Smooth muscle cell of bladder (primary cell): ENCODE results near the gene TCF15. TPM values are rescaled to one million over a fixed set of nuclear protein-coding genes. Genes with fewer than 3 reads are reported as not detected.

Experiments
- total RNA-seq: library from RNA; depleted of rRNA; stranded (reverse); fragments of >200 nt; gene quantifications from 2 replicates; pipeline ENCODE4 v1.2.3, GENCODE V29; 2014

The TCF15 gene
- 0.09 TPM in 1 of 2 replicates, not detected in the other for total RNA-seq

GRCh38 chr20:610130-611046 lies at the start of gene TCF15:
TCF15 (minus strand) TSS chr20:610309; CDS start chr20:610237, 72 bp downstream.

DNA sequence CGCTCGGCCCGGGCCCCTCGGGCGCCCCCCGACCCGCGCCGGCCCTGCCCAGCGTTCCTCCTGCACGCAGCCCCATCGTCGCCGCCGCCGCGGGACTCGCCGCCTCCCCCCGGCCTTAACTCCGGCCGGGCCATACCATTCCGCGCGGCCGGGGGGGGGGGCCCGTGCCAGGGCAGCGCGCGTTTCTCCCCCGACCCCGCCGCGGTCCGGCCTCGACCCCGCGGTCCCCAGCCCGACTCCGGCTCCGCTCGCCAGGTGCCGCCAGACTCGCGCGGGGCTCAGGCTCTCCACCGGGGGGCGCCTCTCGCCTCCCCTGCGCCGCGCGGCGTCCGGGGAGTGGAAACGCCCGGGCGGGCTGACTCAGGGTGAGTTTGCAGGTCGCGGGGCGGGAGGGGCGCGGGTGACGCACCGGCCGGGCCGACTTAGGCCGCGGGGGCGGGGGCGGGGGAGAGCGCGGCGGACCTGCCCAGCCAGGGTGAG lies 43.0 kb upstream of the TCF15 start, which contains the start of gene SRXN1:
SRXN1 (minus strand) TSS at position 91 of the 480 bp plus-strand sequence; CDS start at position 76, 15 bp downstream.

Other genes starting within 250 kb of the TCF15 start
- 35.8 and 82.1 TPM in 2 replicates for gene TRIB3, start 229.5 kb downstream of the TCF15 start, total RNA-seq
- 49.4 and 54.0 TPM in 2 replicates for gene RBCK1, start 202.0 kb downstream of the TCF15 start, total RNA-seq
- 30.3 and 38.5 TPM in 2 replicates for gene TBC1D20, start 147.8 kb downstream of the TCF15 start, total RNA-seq
- 98.6 and 102 TPM in 2 replicates for gene CSNK2A1, start 66.5 kb downstream of the TCF15 start, total RNA-seq
- 62.6 and 94.9 TPM in 2 replicates for gene SRXN1, start 42.9 kb upstream of the TCF15 start, total RNA-seq
- gene SCRT2, start 65.5 kb upstream of the TCF15 start, total RNA-seq, result not detected in 2 replicates
- gene SLC52A3, start 158.2 kb upstream of the TCF15 start, total RNA-seq, result not detected in 2 replicates
- gene FAM110A, start 223.4 kb upstream of the TCF15 start, total RNA-seq, result 1.00 and 2.4 TPM in 2 replicates